ENCODE results near the gene COL4A6. TPM values are rescaled to one million over a fixed set of nuclear protein-coding genes. Genes with fewer than 3 reads are reported as not detected.

COL4A6 gene
- total and polyA plus RNA-seq, 4 donors, result under 0.01 to 0.09 (median 0.07) TPM; not detected in 1

- TF ChIP-seq REST (IDR thresholded peaks at IDR 0.05), result no peak
- TF ChIP-seq HNF4A (conservative IDR thresholded peaks at IDR 0.05), result peak; percentile 83 to 91
- TF ChIP-seq TAF1 (conservative IDR thresholded peaks at IDR 0.05), result no peak
Observed at GRCh38 chrX:108307132-108308085, 130.8 kb downstream of the COL4A6 start (continued).

- no peaks in the 10 kb centered on the region for H3K9me3 ChIP-seq (ENCODE audit: control insufficient read depth in 4 of 4, low read length in 3 of 4)
- no peak overlapping the region for H3K4me3 ChIP-seq (ENCODE audit: low read depth in 1 of 3, low read length in 3 of 3)
- TF ChIP-seq ATF3 (IDR thresholded peaks at IDR 0.05) (no peak), GABPA (IDR thresholded peaks at IDR 0.05 in 1 of 2, conservative IDR thresholded peaks at IDR 0.05 in 1 of 2) (no peak), CTCF (IDR thresholded peaks at IDR 0.05; ENCODE audit: low read depth, low read length, missing input control) (no peak), HNF4A (conservative IDR thresholded peaks at IDR 0.05) (no peak), HNF4G (IDR thresholded peaks at IDR 0.05) (no peak), FOXA2 (IDR thresholded peaks at IDR 0.05) (no peak), RAD21 (IDR thresholded peaks at IDR 0.05) (no peak), JUND (IDR thresholded peaks at IDR 0.05) (no peak), YY1 (IDR thresholded peaks at IDR 0.05) (no peak), TAF1 (conservative IDR thresholded peaks at IDR 0.05) (no peak), FOXA1 (IDR thresholded peaks at IDR 0.05) (no peak), NR2F2 (IDR thresholded peaks at IDR 0.05) (no peak), MAX (IDR thresholded peaks at IDR 0.05) (no peak), EGR1 (IDR thresholded peaks at IDR 0.05; ENCODE audit: low read depth in 2 of 2) (no peak), ZBTB33 (IDR thresholded peaks at IDR 0.05) (no peak), REST (IDR thresholded peaks at IDR 0.05) (no peak), RXRA (IDR thresholded peaks at IDR 0.05) (no peak)
- no peak for DNase-seq (ENCODE audit: low spot score)
- no peaks in the 10 kb centered on the region for H3K27me3 ChIP-seq (ENCODE audit: control insufficient read depth in 4 of 4, insufficient read depth in 4 of 4, low read length in 3 of 4)
- no peak overlapping the region for H3K9ac ChIP-seq (ENCODE audit: low read depth in 1 of 2, low read length in 2 of 2)
- H3K4me1 ChIP-seq (ENCODE audit: control insufficient read depth in 4 of 4, insufficient read depth in 4 of 4, low read length in 3 of 4), result peaks cover 0 to 14% (median 7%) of the 10 kb centered on the region in 4 donors
- no peaks in the 10 kb centered on the region for H3K36me3 ChIP-seq (ENCODE audit: control insufficient read depth in 4 of 4, insufficient read depth in 3 of 4, low read depth in 1 of 4, low read length in 3 of 4)
- H3K27ac ChIP-seq (ENCODE audit: low read depth in 1 of 2, low read length in 2 of 2), result no peak overlapping the region
Observed at GRCh38 chrX:108306086-108306485, 132.1 kb downstream of the COL4A6 start.
